HFF-Myc (cell line): ENCODE results near the gene NONO.
"Not testable (repeated sequence)": the region's sequence is repeated elsewhere in the genome, so short reads cannot be mapped to it uniquely, and the experiment has no call there.

ENCODE experiments used
- DNase-seq: peaks from one replicate; pipeline ENCODE4 v3.0.0-alpha.2; 2011; ENCODE audit warnings: low read depth; ENCODE audit errors: extremely low read depth
- H3K4me3 ChIP-seq: replicated peaks from 2 replicates; pipeline ENCODE4 v1.5.1; 2011; ENCODE audit warnings: low read depth, mild to moderate bottlenecking, control low read depth, low read length
- TF ChIP-seq, protein P1 (sequence below): IDR thresholded peaks from 2 replicates; pipeline ENCODE4 v1.5.1; 2012; ENCODE audit warnings: mild to moderate bottlenecking, low read depth, low read length, control low read depth; ENCODE audit errors: missing control alignments

NONO gene

DNA sequence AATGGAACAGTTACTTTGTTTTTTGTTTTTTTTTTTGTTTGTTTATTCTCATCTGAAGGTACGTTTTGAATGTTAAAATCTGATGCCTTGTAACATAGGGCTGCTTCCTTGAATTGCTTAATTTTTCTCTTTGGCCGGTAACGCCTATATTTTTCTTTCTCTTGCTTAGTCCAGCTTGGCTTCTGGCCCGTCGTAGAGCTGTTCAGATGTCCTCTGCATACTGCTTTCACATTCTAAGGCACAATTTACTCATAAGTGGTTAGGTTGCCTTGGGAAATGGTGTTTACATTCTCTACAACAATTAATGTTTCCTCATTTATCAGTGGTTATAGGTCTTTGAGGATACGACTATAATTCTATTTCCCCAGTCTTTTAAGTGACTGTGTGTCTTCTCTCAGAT lies 7.9 kb downstream of the NONO start:
- DNase-seq: no peak
- TF ChIP-seq, protein P1, sequence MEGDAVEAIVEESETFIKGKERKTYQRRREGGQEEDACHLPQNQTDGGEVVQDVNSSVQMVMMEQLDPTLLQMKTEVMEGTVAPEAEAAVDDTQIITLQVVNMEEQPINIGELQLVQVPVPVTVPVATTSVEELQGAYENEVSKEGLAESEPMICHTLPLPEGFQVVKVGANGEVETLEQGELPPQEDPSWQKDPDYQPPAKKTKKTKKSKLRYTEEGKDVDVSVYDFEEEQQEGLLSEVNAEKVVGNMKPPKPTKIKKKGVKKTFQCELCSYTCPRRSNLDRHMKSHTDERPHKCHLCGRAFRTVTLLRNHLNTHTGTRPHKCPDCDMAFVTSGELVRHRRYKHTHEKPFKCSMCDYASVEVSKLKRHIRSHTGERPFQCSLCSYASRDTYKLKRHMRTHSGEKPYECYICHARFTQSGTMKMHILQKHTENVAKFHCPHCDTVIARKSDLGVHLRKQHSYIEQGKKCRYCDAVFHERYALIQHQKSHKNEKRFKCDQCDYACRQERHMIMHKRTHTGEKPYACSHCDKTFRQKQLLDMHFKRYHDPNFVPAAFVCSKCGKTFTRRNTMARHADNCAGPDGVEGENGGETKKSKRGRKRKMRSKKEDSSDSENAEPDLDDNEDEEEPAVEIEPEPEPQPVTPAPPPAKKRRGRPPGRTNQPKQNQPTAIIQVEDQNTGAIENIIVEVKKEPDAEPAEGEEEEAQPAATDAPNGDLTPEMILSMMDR: no peak
- H3K4me3 ChIP-seq: no peak overlapping the region

DNA sequence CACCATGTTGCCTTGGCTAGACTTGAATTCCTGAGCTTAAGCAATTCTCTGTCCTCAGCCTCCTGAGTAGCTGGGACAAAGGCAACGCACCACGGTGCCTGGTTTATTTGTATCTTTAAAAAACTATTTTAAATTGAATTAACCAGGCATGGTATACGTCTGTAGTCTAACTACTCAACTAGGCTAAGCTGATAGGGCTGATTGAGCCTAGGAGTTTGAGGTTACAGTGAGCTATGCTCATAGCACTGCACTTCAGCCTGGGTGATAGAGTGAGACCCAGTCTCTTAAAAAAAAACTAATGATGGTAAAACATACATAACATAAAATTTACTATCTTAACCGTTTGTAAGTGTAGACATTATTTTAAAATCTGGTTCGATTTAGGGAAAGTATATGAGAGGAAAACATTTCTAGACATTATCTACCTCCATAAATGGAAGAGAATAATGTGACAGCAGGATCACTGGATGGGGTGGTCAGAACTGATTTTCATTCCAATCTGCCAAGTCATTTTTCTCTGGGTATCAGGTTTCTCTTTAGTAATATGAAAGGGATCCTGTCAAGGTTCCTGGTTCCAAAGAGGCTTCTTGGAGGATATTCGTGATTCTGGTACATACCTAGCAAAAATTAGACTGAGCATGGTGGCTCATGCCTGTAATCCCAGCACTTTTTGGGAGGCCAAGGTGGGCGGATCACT lies 9.4 kb downstream of the NONO start:
- TF ChIP-seq, protein P1: no peak
- H3K4me3 ChIP-seq: no peak overlapping the region
- DNase-seq: no peak

- TF ChIP-seq, protein P1: no peak
- no peak for DNase-seq
- H3K4me3 ChIP-seq: no peak overlapping the region
Observed at GRCh38 chrX:71296806-71297205, 13.4 kb downstream of the NONO start.

DNA sequence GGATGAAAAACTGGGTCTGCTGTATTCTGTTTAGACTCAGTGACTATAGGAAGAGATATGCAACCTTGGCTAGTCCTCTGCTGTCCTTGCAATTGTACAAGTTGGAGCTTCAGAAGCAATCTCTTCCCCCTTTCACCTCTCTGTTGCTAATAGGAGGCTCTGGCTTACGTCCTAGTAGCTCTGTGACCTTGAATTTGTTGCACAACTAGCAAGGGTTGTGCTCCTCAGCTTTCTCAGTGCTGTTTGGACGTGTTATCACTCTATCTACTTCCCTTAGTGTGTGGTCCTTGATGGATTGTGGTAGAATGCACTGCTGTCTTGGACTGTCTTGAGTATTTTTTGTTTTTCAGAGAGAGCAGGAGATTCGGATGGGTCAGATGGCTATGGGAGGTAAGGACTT lies 14.7 kb downstream of the NONO start:
- no peak for DNase-seq
- H3K4me3 ChIP-seq: no peak overlapping the region
- TF ChIP-seq, protein P1: no peak

GRCh38 chrX:71300064-71300463 lies 16.6 kb downstream of the NONO start:
- not testable (repeated sequence) for DNase-seq, H3K4me3 ChIP-seq

- not testable (repeated sequence) for DNase-seq, H3K4me3 ChIP-seq
Observed at GRCh38 chrX:71300495-71300894, 17.1 kb downstream of the NONO start.

DNA sequence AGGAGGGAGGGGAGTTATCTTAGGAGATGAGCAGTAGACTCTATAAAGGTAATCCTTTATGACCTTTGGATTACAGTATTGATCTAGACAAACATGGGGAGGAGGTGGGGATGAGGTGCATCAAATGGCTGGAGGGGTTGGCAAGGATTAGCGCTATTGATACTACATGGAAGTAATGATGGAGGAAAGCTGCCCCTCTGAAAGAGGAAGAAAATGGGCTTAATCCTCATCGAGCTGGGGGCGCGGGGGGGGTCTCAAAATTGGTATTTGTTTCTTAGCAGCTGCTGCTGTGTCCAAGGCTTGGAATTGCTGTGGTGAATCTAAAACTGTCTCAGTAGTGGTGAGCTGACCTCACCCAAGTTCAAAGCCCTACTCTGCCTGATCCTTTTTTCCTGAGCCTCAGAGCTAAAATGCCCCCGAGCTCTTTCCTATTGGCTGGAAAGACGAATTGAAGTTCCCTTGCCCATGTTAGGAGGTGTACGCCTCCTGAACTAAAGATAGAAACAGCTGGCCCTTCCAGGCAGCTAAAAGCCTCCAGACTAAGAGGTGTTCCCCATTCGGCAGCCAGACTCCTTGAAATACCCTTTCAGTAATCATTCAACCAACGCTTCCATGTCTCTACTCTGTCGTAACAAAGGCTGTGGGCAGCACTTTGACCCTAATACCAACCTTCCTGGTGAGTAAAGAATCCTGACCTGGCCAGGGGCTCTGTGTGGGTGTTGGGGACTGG lies 17.9 kb downstream of the NONO start, which contains the start of gene ITGB1BP2:
Gene ITGB1BP2 (plus strand): TSS at position 556 of the 730 bp plus-strand sequence. CDS start 57 bp downstream, at position 613.
- no peak within 1 kb of the TSS for H3K4me3 ChIP-seq
- no peak for DNase-seq
- TF ChIP-seq, protein P1: no peak
